ENCODE results near the gene NFATC3. TPM values are rescaled to one million over a fixed set of nuclear protein-coding genes. Genes with fewer than 3 reads are reported as not detected.

The NFATC3 gene
- total and polyA plus RNA-seq, 8 donors: 34.6 to 65.8 (median 39.9) TPM

DNA sequence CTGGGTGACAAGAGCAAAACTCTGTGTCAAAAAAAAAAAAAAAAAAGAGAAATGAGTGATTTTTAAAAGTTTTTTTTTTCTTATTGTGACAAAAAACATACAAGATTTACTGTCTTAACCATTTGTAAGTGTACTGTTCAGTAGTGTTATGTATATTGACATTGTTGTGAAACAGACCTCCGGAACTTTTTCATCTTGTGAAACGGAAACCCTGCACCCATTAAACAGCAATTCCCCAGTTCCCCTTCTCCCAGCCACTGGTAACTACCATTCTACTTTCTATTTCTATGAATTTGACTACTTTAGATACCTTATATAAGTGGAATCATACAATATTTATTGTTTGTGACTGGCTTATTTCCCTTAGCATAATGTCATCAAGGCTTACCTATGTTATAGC lies 43.4 kb upstream of the NFATC3 start:
- TF ChIP-seq, protein P1, sequence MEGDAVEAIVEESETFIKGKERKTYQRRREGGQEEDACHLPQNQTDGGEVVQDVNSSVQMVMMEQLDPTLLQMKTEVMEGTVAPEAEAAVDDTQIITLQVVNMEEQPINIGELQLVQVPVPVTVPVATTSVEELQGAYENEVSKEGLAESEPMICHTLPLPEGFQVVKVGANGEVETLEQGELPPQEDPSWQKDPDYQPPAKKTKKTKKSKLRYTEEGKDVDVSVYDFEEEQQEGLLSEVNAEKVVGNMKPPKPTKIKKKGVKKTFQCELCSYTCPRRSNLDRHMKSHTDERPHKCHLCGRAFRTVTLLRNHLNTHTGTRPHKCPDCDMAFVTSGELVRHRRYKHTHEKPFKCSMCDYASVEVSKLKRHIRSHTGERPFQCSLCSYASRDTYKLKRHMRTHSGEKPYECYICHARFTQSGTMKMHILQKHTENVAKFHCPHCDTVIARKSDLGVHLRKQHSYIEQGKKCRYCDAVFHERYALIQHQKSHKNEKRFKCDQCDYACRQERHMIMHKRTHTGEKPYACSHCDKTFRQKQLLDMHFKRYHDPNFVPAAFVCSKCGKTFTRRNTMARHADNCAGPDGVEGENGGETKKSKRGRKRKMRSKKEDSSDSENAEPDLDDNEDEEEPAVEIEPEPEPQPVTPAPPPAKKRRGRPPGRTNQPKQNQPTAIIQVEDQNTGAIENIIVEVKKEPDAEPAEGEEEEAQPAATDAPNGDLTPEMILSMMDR (IDR thresholded peaks at IDR 0.05): no peak
- Histone ChIP-seq H3K4me1 (peaks cover 0 to 57% of the 10 kb centered on the region in 2 donors), H3K27me3 (no peaks in the 10 kb centered on the region), H3K27ac (peak overlapping the region in 1 of 2 donors; percentile 83), H3K9me3 (no peaks in the 10 kb centered on the region), H3K36me3 (peaks cover 0 to 20% of the 10 kb centered on the region in 2 donors), H3K4me3 (no peak overlapping the region)
- no peak for DNase-seq
- ATAC-seq: peak; percentile 33
- intact Hi-C loops (cut with DNase I): loop anchor here in 1 of 2 donors (10.0 kb wide), 1 partner anchor 57 kb away; the partner anchor contains the start of gene DPEP3

DNA sequence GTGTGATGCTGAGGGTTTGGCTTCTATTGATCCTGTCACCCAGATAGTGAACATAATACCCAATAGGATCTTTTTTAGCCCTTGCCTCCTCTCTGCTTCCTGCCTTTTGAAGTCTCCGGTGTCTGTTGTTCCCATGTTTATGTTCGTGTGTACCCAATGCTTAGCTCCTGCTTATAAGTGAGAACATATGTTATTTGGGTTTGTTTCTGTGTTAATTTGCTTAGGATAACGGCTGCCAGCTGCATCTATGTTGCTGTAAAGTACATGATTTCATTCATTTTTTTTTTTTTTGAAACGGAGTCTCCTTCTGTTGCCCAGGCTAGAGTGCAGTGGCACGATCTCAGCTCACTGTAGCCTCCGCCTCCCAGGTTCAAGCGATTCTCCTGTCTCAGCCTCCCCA lies 39.1 kb upstream of the NFATC3 start:
- Histone ChIP-seq H3K4me3 (no peak overlapping the region), H3K36me3 (peaks cover 0 to 39% of the 10 kb centered on the region in 2 donors), H3K27ac (no peak overlapping the region), H3K27me3 (no peaks in the 10 kb centered on the region), H3K4me1 (peaks cover 0 to 14% of the 10 kb centered on the region in 2 donors), H3K9me3 (no peaks in the 10 kb centered on the region)
- ATAC-seq (no peak), DNase-seq (no peak)
- TF ChIP-seq, protein P1 (IDR thresholded peaks at IDR 0.05): no peak
- intact Hi-C loops (cut with DNase I): loop anchor here in 1 of 2 donors (10.0 kb wide), 1 partner anchor 61 kb away; the partner anchor contains the start of gene DPEP3

DNA sequence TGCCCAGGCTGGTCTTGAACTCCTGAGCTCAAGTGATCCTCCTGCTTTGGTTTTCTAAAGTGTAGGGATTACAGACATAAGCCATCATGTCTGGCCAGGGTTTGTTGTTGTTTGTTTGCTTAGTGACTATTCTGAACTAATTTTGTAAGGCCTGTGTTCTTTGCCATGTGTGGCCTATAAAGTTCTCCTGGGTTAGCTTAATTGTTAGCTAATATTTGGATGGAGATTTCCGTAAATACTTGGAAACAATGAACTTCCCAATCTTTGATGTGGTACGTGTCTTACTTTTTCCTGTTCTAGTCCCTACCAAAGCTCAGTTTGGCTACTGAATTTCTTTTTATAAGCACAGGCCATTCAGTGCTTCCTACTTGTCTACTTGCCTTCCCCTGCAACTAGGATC lies 37.2 kb upstream of the NFATC3 start:
- TF ChIP-seq, protein P1 (IDR thresholded peaks at IDR 0.05): no peak
- H3K27me3 ChIP-seq: no peaks in the 10 kb centered on the region
- no peak overlapping the region for H3K4me3 ChIP-seq
- peak overlapping the region in 1 of 2 donors; percentile 25 for H3K27ac ChIP-seq
- H3K4me1 ChIP-seq: no peaks in the 10 kb centered on the region
- ATAC-seq: no peak
- DNase-seq: no peak
- H3K9me3 ChIP-seq: no peaks in the 10 kb centered on the region
- intact Hi-C loops (cut with DNase I): loop anchor here in 1 of 2 donors (10.0 kb wide), 1 partner anchor 63 kb away; the partner anchor contains the start of gene DPEP3
- H3K36me3 ChIP-seq: peaks cover 0 to 56% of the 10 kb centered on the region in 2 donors

DNA sequence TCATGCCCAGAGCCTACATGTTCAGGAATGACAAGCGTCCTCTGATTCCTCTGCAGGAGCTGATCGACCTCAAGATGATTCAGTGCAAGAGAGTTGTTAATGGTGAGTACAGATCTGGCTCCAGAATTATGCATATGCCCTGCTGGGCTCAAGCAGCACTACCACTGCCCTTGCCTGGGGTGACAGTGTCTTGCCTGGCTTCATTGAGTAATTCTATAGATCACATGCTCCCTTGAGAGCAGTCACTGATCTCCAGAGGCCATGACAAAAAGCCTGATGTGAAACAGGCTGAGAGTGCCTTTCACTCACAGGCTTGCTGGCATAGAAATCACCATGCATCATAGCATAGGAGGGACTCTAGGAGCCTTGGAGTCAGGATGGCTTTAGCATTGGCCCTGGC lies 35.7 kb upstream of the NFATC3 start:
- peaks cover 0 to 68% of the 10 kb centered on the region in 2 donors for H3K36me3 ChIP-seq
- H3K4me3 ChIP-seq: no peak overlapping the region
- no peak overlapping the region for H3K27ac ChIP-seq
- H3K4me1 ChIP-seq: no peaks in the 10 kb centered on the region
- H3K27me3 ChIP-seq: no peaks in the 10 kb centered on the region
- ATAC-seq (peak; percentile 36), DNase-seq (no peak)
- H3K9me3 ChIP-seq: no peaks in the 10 kb centered on the region
- TF ChIP-seq, protein P1 (IDR thresholded peaks at IDR 0.05): no peak
- intact Hi-C loops (cut with DNase I): loop anchor here in 1 of 2 donors (10.0 kb wide), 1 partner anchor 65 kb away; the partner anchor contains the start of gene DPEP3

GRCh38 chr16:68055395-68055794 lies 29.8 kb upstream of the NFATC3 start:
- Histone ChIP-seq H3K27ac (no peak overlapping the region), H3K4me3 (no peak overlapping the region), H3K36me3 (peaks cover 0 to 74% of the 10 kb centered on the region in 2 donors), H3K4me1 (peaks cover 0 to 7% of the 10 kb centered on the region in 2 donors), H3K9me3 (no peaks in the 10 kb centered on the region), H3K27me3 (no peaks in the 10 kb centered on the region)
- ATAC-seq (no peak), DNase-seq (no peak)
- TF ChIP-seq, protein P1 (IDR thresholded peaks at IDR 0.05): no peak
- intact Hi-C loops (cut with DNase I): no loop called here

All from left lung (tissue), 10 donors.